Measurements from ENCODE around the gene SELENOH.
"Not testable (repeated sequence)": the region's sequence is repeated elsewhere in the genome, so short reads cannot be mapped to it uniquely, and the experiment has no call there.

The SELENOH gene, protein sequence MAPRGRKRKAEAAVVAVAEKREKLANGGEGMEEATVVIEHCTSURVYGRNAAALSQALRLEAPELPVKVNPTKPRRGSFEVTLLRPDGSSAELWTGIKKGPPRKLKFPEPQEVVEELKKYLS

DNA sequence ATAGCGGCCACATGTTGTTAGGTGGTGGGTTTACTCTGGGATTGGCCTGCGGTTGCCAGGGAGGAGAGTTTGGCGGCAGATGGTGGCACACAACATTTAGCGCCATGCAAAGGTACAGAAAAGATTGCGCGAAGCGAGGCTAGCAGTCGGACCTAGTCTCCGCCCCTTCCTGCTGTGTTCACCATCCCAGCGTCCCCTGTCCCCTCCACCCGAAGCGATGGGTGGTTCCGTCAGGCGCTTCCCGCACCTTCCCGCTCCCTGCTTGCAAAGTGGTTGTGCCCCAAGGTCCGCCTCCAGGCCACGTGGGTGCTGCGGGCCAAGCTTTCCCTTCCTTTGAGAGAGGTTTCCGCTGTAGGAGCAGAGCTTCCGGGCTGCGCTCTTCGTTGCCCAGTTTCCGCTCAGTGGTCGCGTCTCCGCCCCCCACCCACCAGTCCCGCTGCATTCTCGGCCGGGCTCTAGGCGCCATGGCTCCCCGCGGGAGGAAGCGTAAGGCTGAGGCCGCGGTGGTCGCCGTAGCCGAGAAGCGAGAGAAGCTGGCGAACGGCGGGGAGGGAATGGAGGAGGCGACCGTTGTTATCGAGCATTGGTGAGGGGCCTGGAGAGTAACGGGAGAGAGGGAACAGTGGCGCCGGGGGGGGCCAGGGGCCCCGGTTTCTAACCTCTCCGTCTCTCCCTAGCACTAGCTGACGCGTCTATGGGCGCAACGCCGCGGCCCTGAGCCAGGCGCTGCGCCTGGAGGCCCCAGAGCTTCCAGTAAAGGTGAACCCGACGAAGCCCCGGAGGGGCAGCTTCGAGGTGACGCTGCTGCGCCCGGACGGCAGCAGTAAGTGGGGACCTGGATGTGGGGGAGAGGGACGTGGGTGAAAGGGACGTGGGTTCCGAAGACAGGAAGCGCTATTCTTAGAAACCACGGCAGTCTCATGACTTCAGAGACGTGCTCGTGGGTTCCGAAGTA lies at the start of gene SELENOH:
SELENOH (plus strand) TSS at position 360 of the 955 bp plus-strand sequence; CDS start at position 465, 105 bp downstream.
- DNase-seq = peak; percentile 92

DNA sequence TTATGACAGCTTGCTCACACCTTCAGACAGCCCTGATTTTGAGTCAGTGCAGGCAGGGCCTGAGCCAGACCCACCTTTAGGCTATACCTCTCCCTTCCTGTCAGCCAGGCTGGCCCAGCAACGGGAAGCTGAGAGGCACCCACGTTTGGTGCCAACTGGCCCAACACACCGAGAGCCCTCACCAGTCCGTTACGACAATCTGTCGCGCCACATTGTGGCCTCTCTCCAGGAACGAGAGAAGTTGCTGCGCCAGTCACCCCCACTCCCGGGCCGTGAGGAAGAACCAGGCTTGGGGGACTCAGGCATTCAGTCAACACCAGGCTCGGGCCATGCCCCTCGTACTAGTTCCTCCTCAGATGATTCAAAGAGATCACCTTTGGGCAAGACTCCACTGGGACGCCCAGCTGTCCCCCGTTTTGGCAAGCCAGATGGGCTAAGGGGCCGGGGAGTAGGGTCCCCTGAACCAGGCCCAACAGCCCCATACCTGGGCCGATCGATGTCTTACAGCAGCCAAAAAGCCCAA lies 42.4 kb upstream of the SELENOH start:
- no peak for DNase-seq

DNA sequence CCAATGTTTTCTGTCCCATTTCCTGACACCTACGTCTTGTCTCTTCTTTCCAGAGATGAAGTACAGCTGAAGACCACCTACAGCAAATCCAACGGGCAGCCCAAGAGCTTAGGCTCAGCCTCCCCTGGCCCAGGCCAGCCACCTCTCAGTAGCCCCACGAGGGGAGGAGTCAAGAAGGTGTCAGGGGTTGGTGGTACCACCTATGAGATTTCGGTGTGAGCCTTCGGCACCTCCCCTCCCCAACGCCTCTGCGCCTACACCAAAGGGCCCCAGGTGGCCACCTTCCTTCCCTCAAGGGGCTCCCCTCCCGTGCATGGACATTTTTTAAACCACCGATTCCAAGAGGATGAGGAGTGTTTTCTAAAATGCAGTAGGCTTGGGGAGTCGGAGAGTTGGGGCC lies 41.5 kb upstream of the SELENOH start:
- no peak for DNase-seq

DNA sequence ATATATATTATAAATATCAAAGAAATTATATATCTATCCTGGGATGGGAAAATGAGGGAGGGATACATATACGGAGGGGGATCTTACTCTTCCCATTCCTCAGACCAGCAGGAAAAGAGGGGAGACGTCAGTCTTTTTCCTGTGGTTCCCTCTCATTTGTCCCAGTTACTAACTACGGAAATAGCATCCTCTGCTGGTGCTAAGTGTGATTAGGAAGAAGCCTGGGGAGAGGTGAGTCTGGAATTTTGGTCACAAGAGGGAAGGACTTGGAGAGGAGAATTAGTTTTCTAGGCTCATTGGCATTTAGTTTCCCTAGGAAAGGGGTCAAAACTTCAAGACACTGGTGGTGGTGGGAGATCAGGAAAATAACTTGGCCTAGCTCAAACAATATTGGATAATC lies 40.9 kb upstream of the SELENOH start:
- DNase-seq = no peak

DNA sequence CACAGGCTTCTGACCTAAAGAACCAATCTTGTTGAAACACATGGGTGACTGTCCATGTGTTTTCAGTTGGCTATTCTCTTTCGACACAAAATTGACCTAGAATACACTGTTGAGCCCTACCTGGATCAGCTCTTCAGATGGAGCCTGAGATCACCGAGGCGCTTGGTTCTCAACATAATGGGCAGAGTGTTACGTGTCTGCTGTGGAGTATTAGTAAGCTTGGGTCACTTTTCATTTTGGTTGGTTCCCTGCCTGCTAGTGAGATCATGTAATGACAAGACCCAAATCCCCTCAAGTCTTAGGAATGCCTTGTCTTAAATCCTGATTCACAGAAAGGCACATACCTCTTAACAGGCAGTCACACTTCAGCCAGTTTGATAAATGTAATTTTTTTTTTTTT lies 38.0 kb upstream of the SELENOH start:
- DNase-seq = no peak

DNA sequence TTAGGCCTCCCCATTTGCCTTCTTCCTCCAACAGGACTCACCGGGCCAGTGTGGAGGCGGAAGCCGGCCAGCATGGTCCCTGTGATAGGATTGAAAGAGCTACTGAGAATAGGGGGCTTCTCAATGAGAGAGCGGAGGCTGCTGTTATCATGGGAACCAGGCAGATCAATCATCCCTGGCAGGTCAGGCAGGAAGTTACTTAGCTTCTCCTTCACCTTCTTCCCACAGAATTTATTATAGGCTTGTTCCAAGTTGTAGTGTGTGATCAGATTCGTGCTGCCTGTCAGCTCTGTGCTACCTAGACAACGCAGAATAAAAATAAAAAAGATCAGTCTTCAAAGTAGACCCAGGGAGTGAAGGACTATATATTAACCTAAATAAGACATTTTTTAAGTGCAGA lies 36.4 kb upstream of the SELENOH start:
- DNase-seq = no peak

DNA sequence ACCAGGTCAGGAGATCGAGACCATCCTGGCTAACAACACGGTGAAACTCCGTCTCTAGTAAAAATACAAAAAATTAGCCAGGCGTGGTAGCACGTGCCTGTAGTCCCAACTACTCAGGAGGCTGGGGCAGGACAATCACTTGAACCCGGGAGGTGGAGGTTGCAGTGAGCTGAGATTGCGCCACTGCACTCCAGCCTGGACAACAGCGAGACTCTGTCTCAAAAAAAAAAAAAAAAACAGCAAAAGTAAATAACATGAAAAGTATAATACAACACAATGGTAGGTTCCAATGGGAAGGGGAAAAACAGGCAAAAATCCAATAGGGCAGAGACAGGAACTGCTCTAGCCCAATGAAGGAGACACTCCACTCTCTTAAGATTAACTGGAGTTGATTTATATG lies 35.9 kb upstream of the SELENOH start:
- not testable (repeated sequence) for DNase-seq

DNA sequence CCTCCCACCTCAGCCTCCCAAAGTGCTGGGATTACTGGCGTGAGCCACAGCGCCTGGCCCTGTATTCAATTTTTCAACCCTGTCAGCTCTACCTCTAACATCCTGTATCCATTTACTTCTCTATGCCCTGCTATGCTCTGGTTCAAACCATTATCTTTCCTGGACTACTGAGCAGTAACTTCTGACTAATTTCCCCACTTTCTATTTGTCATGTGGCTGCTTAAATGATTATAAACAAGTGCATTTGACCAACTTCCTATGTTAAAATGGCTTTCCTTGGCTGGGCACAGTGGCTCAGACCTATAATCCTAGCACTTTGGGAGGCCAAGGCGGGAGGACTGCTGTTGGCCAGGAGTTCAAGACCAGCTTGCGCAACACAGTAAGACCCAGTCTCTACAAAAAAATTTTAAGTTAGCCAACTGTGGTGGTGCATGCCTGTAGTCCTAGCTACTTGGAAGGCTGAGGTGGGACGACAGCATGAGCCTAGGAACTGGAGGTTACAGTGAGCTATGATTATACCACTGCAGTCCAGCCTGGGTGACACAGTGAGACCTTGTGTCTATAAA lies 31.4 kb upstream of the SELENOH start:
- DNase-seq = no peak

DNA sequence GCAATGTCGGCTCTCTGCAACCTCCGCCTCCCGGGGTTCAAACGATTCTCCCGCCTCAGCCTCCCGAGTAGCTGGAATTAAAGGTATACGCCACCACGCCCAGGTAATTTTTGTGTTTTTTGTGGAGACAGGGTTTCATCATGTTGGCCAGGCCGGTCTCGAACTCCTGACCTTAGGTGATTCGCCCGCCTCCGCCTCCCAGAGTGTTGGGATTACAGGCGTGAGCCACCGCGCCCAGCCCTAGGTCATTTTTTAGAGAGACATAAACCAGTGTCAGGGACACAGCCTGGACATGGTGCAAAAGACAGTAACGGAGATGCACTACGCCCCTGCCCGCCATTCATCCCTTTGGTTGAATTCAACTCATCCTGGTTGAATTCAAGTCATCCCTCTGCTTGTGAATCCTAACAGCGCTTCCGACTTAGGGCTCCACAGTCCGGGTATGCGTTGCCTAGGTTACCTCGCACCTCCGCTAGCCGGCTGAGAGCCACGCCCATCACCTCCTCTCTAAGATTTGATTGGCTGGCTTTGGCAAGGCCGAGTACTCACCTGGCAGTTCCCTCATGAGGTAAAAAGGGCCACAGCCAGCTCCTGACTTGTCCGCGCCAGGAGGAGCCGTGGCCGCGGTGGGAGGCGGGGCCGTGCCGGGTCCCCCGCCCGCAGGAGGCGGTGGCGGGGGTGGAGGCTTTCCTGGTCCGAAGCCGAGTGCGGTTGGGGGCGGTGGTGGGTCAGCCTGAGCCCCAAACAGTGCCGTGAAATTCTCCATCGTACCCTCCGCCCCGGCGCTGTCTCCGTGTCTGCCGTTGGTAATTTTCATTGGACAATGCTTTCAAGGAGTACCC lies 29.7 kb upstream of the SELENOH start, which contains the start of gene MED19:
MED19 (minus strand) TSS at position 802 of the 842 bp plus-strand sequence; CDS start at position 766, 36 bp downstream.
- DNase-seq = peak; percentile 18

DNA sequence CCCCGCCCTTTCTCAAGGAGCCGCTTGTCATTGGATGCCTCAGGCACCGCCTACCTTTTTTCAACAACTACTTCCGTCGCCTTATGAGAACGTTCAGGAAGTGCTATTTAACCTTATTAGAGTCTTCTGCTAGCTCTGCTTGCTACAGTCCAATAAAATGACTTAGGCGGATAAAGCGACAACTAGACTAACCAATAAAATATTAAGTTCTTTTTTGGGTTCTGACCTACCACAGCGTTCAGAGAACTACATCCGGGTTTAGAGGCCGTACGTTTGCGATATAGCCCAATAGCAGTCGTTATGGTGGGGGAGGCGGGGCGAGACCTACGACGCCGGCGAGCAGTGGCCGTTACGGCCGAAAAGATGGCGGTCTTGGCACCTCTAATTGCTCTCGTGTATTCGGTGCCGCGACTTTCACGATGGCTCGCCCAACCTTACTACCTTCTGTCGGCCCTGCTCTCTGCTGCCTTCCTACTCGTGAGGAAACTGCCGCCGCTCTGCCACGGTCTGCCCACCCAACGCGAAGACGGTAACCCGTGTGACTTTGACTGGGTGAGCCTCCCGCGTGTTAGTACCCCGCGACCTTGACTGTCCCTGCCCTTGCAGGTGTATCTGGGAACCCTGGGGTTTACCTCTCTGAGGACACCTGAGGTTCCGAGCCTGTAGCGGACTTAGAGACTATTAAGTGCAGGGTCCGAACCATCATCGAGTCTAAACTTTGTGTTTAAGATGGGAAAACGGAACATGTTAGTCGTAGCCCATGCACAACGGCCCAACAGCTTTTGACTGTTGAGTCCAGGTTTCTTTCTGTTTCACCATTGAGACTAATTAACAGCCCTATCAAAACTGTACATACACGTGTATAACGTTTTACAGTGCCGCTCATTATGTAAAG lies 28.8 kb upstream of the SELENOH start, which contains the start of gene TMX2:
TMX2 (plus strand) TSS at position 338 of the 895 bp plus-strand sequence; CDS start at position 364, 26 bp downstream.
- peak; percentile 97 for DNase-seq

DNA sequence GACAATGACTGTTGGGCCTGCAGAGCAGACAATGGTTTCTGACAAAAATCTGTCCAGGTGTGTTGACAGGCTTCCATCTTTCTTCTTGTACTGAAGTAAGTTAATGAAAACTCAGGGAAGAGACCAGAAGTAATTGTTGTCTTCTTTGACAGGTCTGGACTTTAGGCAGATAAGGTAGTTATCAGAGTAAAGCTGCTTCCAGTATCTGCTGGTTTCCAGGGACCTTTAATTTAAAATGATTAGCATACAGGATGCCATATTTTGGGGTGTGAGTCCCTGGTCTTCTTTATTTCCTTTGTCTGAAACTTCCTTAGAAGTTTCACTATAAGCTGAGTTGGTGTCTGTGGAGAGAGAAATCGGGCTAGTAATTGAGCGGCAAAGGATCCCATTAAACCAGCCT lies 27.5 kb upstream of the SELENOH start:
- DNase-seq = no peak

DNA sequence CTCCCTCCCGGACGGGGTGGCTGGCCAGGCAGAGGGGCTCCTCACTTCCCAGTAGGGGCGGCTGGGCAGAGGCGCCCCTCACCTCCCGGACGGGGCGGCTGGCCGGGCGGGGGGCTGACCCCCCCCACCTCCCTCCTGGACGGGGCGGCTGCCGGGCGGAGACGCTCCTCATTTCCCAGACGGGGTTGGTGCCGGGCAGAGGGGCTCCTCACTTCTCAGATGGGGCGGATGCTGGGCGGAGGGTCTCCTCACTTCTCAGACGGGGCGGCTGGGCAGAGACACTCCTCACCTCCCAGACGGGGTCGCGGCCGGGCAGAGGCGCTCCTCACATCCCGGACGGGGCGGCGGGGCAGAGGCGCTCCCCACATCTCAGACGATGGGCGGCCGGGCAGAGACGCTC lies 24.6 kb upstream of the SELENOH start:
- not testable (repeated sequence) for DNase-seq

DNA sequence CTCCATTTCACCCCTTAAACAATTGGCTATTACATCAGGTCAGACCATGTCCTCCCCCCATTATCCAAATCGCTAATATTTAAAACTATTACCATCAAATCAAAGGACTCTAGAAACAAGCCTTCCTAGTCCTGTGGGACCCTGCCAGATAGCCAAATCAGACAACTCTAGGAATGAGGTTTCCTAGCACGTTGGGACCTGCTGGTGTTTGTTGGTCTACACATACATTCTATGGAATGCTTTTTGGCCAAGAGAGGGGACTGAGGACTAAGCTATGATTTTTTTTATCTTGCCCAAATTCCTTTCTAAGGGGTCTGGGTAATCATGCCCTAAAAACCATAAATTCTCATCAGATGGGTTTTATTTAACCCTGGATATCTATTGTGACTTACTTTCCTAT lies 14.1 kb upstream of the SELENOH start:
- no peak for DNase-seq

DNA sequence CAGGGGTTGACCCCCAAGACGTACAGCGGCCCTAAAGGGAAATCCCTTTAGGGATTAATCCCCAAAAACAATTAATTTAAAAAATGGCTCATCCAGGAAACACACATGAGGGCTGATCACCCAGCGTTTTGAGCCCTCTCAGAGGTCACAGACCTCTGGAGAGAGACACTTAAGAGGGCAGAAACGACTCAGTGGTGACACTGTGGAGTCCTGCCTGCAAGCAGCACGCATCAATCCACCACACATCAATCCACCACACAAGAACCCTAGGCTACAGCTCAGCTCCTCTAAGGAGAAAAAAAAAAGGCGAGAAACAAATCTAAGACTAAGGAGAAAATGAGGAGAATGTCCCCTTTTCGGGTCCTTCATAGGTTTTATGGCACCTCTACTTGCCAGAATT lies 12.5 kb upstream of the SELENOH start:
- no peak for DNase-seq

DNA sequence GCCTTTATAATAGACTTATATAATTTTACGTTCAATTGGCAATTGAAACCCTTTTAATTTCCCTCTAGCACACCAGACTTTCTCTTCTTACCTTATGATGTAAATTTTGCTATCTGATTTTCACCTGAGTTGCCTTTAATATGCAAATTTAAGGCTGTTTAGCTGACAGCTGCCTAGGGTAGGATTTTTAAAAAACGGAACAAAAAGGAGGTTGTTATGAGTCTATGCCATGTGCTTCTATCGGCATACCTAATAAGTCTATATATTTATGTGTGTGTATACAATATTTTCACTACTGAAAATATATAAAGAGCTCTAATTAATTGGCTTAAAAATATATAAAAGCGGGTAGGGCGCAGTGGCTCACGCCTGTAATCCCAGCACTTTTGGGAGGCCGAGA lies 11.8 kb upstream of the SELENOH start:
- no peak for DNase-seq

DNA sequence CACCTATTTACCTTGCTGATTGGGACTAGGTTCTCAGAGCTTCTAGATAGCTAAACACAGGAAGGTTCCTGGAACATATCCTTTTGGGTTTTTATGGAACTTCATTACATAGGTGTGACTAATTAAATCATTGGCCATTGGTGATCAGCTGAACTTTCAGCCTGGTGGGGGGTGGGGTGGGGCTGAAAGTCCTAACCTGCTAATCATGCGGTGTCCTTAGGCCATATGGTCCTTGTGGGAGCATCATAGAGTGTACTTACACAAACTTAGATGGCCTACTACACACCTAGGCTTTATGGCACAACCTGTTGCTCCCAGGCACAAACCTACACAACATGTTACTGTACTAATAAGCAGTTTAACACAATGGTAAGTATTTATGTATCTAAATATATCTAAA lies 8.6 kb upstream of the SELENOH start:
- no peak for DNase-seq

DNA sequence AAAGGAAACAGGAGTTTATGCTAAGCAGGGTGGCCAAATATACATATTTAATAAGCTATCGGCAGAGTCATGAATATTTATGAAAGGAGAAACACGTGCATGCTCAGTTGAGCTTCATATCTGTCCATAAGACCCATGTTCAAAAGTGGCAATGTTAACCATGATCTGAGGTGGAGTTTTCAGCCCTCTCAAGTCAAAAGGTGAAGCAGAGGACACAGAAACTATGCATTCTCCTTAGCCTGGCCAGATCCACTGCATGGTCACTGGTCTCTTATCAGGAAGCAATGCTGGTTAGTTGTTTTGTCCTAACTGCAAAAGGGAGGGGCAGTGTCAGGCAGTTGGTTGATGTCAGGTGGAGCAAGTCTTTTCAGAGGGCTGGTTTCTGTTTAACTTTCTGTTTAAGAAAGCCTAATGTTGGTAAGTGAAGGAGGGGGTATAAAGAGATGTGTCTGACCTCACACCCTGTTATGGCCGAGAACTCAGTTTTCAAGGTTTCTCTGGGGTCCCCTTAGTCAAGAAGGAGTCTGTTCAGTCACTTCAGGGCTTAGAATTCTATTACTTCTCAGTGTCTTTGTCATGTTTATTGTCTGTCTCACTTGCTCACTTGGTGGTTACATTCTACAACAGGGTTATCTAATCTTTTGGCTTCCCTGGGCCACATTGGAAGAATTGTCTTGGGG lies 5.5 kb upstream of the SELENOH start:
- no peak for DNase-seq

DNA sequence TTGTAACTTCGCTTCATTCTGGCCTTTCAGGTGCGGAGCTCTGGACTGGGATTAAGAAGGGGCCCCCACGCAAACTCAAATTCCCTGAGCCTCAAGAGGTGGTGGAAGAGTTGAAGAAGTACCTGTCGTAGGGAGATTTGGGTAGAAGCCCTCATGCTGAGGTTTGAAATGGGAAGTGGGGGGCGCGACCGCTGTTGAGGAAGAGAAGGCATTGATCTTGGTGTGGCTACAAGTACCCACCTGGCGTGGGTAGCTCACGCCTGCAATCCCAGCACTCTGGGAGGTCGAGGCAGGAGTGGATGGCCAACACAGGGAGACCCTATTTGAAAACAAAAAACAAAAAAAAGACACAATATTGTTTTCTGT lies 779 bp downstream of the SELENOH start:
- no peak for DNase-seq

DNA sequence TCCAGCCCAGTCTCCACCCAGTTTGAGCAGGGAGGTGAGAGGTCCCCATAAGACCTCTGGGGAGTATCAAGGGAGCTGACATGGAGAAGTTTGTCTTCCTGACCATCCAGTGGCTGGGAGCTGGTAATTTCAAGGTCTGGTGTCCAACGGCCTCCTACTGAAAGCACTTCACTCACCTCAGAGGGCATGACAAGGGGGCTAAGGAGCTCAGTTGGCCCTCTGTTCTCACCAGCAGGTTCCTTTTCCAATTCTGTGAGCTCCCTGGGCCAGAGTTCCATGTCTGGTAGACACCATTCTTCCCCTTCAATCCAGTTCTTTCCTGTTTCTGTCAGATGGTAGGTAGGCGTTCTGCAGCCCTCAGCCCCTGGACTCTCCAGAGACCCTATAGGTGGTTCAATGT lies 3.1 kb downstream of the SELENOH start:
- no peak for DNase-seq

DNA sequence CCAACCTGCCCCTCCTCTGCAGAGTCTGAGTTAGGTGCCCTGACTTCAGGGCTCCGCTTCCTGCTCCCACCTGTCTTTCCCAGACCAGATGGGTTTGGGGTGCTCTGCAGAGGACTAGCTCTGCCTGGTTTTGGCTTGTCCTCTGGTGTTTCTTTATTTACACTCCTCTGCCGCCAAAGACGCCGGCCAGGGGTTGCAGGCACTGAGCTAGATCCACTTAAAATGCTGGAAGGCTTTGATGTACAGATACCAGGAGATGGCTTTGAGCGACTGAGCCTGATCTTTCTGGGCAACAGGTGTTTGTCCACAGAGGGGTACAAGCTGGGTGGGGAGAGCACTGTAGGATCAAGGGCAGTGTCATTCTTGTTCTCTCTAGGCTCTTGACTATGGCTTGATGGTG lies 3.9 kb downstream of the SELENOH start:
- DNase-seq = no peak

DNA sequence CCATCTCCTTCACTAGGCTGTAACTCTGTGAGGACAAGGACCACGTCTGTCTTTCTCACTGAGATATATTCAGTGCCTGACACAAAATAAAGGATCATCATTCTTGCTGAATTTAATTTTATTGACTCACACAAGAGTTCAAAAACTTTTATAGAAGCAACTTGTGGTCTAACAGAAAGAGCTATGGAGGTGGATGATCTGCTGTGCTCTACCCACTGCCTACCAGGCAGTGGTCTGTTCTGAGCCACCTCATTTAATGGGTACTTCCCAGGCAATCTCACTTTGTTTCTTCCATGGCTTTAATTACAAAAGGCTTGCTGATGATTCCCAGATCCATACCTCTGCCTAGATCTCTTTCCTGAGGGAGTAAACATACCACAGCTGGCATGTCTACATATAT lies 5.6 kb downstream of the SELENOH start:
- no peak for DNase-seq

Measured in DMS 273 treated with DMSO at 0.1 percent for 48 hours (cell line).